Natural killer cell (primary cell): ENCODE measurements around the gene CD2AP. TPM values are rescaled to one million over a fixed set of nuclear protein-coding genes. Genes with fewer than 3 reads are reported as not detected.

Experiments
- ATAC-seq, 3 donors: fragments of 150-1000 bp in 2 of 3; fragments of 200-7000 bp in 1 of 3; cut with Tn5 transposase; 1 replicate in 1 of 3; 2 replicates in 2 of 3; pipeline ENCODE4 v1.10.0; 2021; ENCODE audit warnings: mild to moderate bottlenecking in 2 of 3, moderate library complexity in 2 of 3
- DNase-seq, 2 donors: peaks; one replicate each; pipeline versions ENCODE4 v3.0.0 to v3.0.0-alpha.2; 2013 to 2021; ENCODE audit warnings: mixed read lengths in 1 of 2
- H3K27ac ChIP-seq: one replicate; pipeline ENCODE4 v1.5.1; 2013; ENCODE audit warnings: mild to moderate bottlenecking, low read length
- H3K27me3 ChIP-seq: one replicate; pipeline ENCODE4 v1.6.1; 2013; ENCODE audit warnings: low read length; ENCODE audit not compliant: control insufficient read depth, insufficient read depth
- H3K36me3 ChIP-seq: one replicate; pipeline ENCODE4 v1.6.1; 2013; ENCODE audit warnings: low read length; ENCODE audit not compliant: control insufficient read depth, insufficient read depth
- H3K4me1 ChIP-seq: one replicate; pipeline ENCODE4 v1.6.1; 2013; ENCODE audit warnings: low read length; ENCODE audit not compliant: control insufficient read depth, insufficient read depth
- H3K4me3 ChIP-seq: one replicate; pipeline ENCODE4 v1.5.1; 2013; ENCODE audit warnings: low read length
- H3K9me3 ChIP-seq: one replicate; pipeline ENCODE4 v1.6.1; 2013; ENCODE audit warnings: low read length; ENCODE audit not compliant: control insufficient read depth, insufficient read depth
- H3K27ac Mint-ChIP-seq, 2 donors: one replicate each; pipeline ENCODE4 v1.8.0; 2022; ENCODE audit warnings: mild to moderate bottlenecking in 2 of 2, mixed read lengths in 2 of 2, moderate library complexity in 1 of 2
- H3K27me3 Mint-ChIP-seq, 2 donors: one replicate each; pipeline ENCODE4 v1.8.0; 2022; ENCODE audit warnings: low read depth in 2 of 2, mixed read lengths in 2 of 2
- H3K36me3 Mint-ChIP-seq: one replicate; pipeline ENCODE4 v1.8.0; 2022; ENCODE audit warnings: mixed read lengths
- H3K4me1 Mint-ChIP-seq, 2 donors: one replicate each; pipeline ENCODE4 v1.8.0; 2022; ENCODE audit warnings: mixed read lengths in 2 of 2
- H3K4me3 Mint-ChIP-seq: one replicate; pipeline ENCODE4 v1.8.0; 2022; ENCODE audit warnings: mild to moderate bottlenecking, moderate library complexity, mixed read lengths
- H3K9me3 Mint-ChIP-seq, 2 donors: one replicate each; pipeline ENCODE4 v1.8.0; 2022; ENCODE audit warnings: mixed read lengths in 2 of 2
- CTCF ChIP-seq: fragments of 200-600 bp; IDR thresholded peaks from one replicate; pipeline ENCODE4 v1.8.0; 2022; ENCODE audit warnings: antibody characterized with exemption
- WGBS: methylation state at CpG from one replicate; pipeline ENCODE4 v1.1.7; 2013; ENCODE audit warnings: missing lambda C conversion rate; ENCODE audit not compliant: insufficient coverage; 5-methylcytosine and 5-hydroxymethylcytosine counted together
- intact Hi-C: fragments of 100-400 bp; cut with micrococcal nuclease; formaldehyde crosslinking; loops from one replicate; pipeline ENCODE4 v1.14.2; 2022
- total RNA-seq, 4 donors: library from RNA; stranded (reverse); fragments of 120-200 nt in 1 of 4; gene quantifications; one replicate each; pipeline versions ENCODE4 v1.2.3 to v1.2.4, GENCODE V29; 2013 to 2022

CD2AP gene
- total RNA-seq, 3 donors from 2014 or later (not counting 1 experiment from before 2014, with no cell fraction given) = 23.8 to 26.3 (median 26.3) TPM

DNA sequence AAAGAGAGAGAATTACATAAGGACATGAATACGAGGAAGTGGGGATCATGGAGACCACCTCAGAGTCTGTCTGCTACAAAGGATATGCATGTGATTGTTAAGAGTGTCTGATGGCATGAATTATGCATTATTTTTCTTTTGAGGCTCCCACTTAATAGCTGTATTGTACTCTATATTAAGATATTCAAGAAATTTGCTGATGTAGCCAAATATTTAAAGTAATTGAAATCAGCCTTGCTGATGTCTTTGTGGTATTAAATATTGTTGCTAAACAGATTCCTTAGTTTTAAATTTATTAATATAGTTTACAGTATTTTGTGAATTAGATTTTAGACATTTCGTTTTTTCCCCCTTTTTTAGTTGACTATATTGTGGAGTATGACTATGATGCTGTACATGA, 25.3 kb downstream of the CD2AP start:
- Mint-ChIP-seq H3K4me1 (peaks cover 33 to 46% of the 10 kb centered on the region in 2 donors), H3K27me3 (no peaks in the 10 kb centered on the region), H3K9me3 (no peaks in the 10 kb centered on the region), H3K27ac (no peak overlapping the region), H3K4me3 (no peak overlapping the region), H3K36me3 (no peaks in the 10 kb centered on the region)
- no peaks in the 10 kb centered on the region for H3K9me3 ChIP-seq
- no peak overlapping the region for H3K27ac ChIP-seq
- no peak overlapping the region for H3K4me3 ChIP-seq
- H3K36me3 ChIP-seq = peaks cover 2% of the 10 kb centered on the region
- TF ChIP-seq CTCF = no peak
- H3K27me3 ChIP-seq = no peaks in the 10 kb centered on the region
- intact Hi-C loops = no loop called here
- H3K4me1 ChIP-seq = peaks cover 3% of the 10 kb centered on the region
- no peak for ATAC-seq
- 90% methylated on average over 2 of the region's 2 CpGs for WGBS
- no peak for DNase-seq

GRCh38 chr6:47509937-47510336, 32.3 kb downstream of the CD2AP start:
- no peak for ATAC-seq

DNA sequence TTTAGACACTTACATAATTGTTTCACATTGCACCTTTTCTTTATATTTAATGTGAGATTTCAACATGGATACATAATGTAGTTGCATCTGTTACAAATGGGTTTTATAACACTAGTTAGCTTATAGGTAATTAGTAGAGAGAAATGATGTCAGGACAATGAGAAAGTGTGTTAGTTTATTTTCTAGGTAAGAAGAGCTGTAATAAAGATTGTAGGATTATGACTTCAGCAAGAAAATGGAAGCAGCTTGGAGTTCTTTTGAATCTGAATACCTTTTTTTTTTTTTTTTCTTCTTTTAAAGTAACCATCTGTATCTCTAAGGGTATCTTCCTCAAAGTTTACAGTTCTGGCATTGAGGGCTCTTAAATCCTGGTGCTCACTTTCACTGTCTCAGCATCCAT, 35.3 kb downstream of the CD2AP start:
- intact Hi-C loops = no loop called here
- H3K4me3 ChIP-seq = no peak overlapping the region
- H3K36me3 Mint-ChIP-seq = no peaks in the 10 kb centered on the region
- ATAC-seq (no peak), DNase-seq (no peak)
- no peaks in the 10 kb centered on the region for H3K27me3 ChIP-seq
- peaks cover 25 to 26% of the 10 kb centered on the region in 2 donors for H3K4me1 Mint-ChIP-seq
- no peak for TF ChIP-seq CTCF
- no peak overlapping the region for H3K27ac Mint-ChIP-seq
- no peaks in the 10 kb centered on the region for H3K4me1 ChIP-seq
- no peaks in the 10 kb centered on the region for H3K27me3 Mint-ChIP-seq
- no peak overlapping the region for H3K27ac ChIP-seq
- H3K9me3 Mint-ChIP-seq = peaks cover 0 to 4% of the 10 kb centered on the region in 2 donors
- no peak overlapping the region for H3K4me3 Mint-ChIP-seq
- H3K9me3 ChIP-seq = no peaks in the 10 kb centered on the region
- H3K36me3 ChIP-seq = no peaks in the 10 kb centered on the region

More at GRCh38 chr6:47509937-47510336, 32.3 kb downstream of the CD2AP start:
- no peaks in the 10 kb centered on the region for H3K36me3 Mint-ChIP-seq
- H3K36me3 ChIP-seq = no peaks in the 10 kb centered on the region
- no peak for TF ChIP-seq CTCF
- DNase-seq = no peak
- H3K4me1 ChIP-seq = no peaks in the 10 kb centered on the region
- no peak overlapping the region for H3K27ac Mint-ChIP-seq
- H3K27ac ChIP-seq = no peak overlapping the region
- no peaks in the 10 kb centered on the region for H3K27me3 Mint-ChIP-seq
- intact Hi-C loops = no loop called here
- H3K4me3 Mint-ChIP-seq = no peak overlapping the region
- no peak overlapping the region for H3K4me3 ChIP-seq
- H3K9me3 Mint-ChIP-seq = peaks cover 0 to 4% of the 10 kb centered on the region in 2 donors
- no peaks in the 10 kb centered on the region for H3K27me3 ChIP-seq
- H3K9me3 ChIP-seq = no peaks in the 10 kb centered on the region
- H3K4me1 Mint-ChIP-seq = peaks cover 19 to 28% of the 10 kb centered on the region in 2 donors
- WGBS = 100% methylated on average over 1 of the region's 1 CpG

DNA sequence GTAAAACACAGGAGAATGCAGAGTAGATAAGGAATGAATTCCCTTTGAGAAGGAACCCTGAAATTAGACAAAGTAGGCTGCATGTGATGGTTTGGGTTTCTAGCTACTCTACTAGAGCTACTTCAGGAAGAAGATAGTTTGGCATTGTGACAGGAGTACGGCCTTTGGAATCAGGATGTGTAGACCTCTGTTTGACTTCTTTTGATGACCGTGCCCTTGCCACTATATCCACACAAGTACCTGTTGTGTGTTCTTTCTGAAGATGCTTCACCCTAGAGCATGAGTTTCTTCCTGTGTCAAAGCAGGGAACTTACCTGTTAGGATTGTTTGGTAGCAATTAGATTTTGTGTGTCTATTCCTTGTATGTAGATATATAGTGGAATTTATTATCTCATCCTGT, 41.7 kb downstream of the CD2AP start:
- no peaks in the 10 kb centered on the region for H3K36me3 ChIP-seq
- H3K9me3 ChIP-seq = no peaks in the 10 kb centered on the region
- H3K27me3 Mint-ChIP-seq = no peaks in the 10 kb centered on the region
- no peak overlapping the region for H3K4me3 Mint-ChIP-seq
- H3K27me3 ChIP-seq = no peaks in the 10 kb centered on the region
- DNase-seq (no peak), ATAC-seq (no peak)
- no peaks in the 10 kb centered on the region for H3K9me3 Mint-ChIP-seq
- TF ChIP-seq CTCF = no peak
- H3K27ac Mint-ChIP-seq = no peak overlapping the region
- no peak overlapping the region for H3K4me3 ChIP-seq
- peaks cover 28 to 49% of the 10 kb centered on the region in 2 donors for H3K4me1 Mint-ChIP-seq
- intact Hi-C loops = no loop called here
- no peak overlapping the region for H3K27ac ChIP-seq
- WGBS = 100% methylated on average over 1 of the region's 2 CpGs
- peaks cover 6% of the 10 kb centered on the region for H3K4me1 ChIP-seq
- no peaks in the 10 kb centered on the region for H3K36me3 Mint-ChIP-seq
